ENCODE data around the gene HDAC4.
"Not testable (repeated sequence)": the region's sequence is repeated elsewhere in the genome, so short reads cannot be mapped to it uniquely, and the experiment has no call there.

The HDAC4 gene

DNA sequence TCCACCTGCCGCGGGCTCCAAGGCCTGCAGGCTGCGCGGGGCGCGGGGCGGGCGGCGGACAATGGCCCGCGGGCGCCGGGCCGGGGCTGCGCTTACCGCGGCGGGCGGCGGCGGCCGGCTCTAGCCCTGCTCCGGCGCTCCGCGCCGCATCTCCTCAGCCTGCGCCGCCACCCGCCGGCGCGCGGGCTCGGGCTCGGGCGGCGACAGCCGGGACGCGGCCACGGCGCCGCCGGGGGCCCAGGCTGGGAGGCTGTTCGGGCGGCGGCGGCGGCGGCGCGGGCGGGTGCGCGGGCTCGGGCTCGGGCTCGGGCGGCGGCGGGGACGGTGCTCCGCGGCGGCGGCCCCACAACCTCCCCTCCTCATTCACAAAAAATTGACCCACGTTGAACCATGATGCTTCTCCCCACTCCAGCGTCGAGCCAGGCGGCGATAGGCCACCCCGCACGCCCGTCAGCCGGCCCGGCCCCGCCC lies at the start of gene HDAC4:
Gene HDAC4 (minus strand): TSS at position 425 of the 471 bp plus-strand sequence. CDS start 48,321 bp downstream, outside the sequence.
- ATAC-seq (ENCODE audit: low read depth), result peak; percentile 4
- peaks cover 11% of the 10 kb centered on the region for H3K4me1 Mint-ChIP-seq
- DNase-seq (ENCODE audit: low spot score in 2 of 2), result no peak
- H3K27me3 Mint-ChIP-seq, result no peaks in the 10 kb centered on the region
- peak within 1 kb of the TSS; percentile 99 for H3K27ac Mint-ChIP-seq
- H3K4me3 Mint-ChIP-seq, result peak within 1 kb of the TSS; percentile 93
- H3K9me3 Mint-ChIP-seq, result no peaks in the 10 kb centered on the region
- H3K36me3 Mint-ChIP-seq, result peaks cover 2% of the 10 kb centered on the region

GRCh38 chr2:239449468-239449867 lies 48.6 kb upstream of the HDAC4 start:
- not testable (repeated sequence) for H3K27ac Mint-ChIP-seq; DNase-seq (ENCODE audit: low spot score in 2 of 2); H3K4me1 Mint-ChIP-seq; H3K36me3 Mint-ChIP-seq; ATAC-seq (ENCODE audit: low read depth); H3K27me3 Mint-ChIP-seq; H3K4me3 Mint-ChIP-seq
- H3K9me3 Mint-ChIP-seq, result peaks cover 16% of the 10 kb centered on the region

GRCh38 chr2:239445771-239446524 lies 45.1 kb upstream of the HDAC4 start:
- H3K27ac Mint-ChIP-seq, result no peak overlapping the region
- H3K4me1 Mint-ChIP-seq, result peaks cover 3% of the 10 kb centered on the region
- no peak overlapping the region for H3K4me3 Mint-ChIP-seq
- DNase-seq (ENCODE audit: low spot score in 2 of 2) (no peak), ATAC-seq (ENCODE audit: low read depth) (no peak)
- peaks cover 2% of the 10 kb centered on the region for H3K9me3 Mint-ChIP-seq
- H3K27me3 Mint-ChIP-seq, result peaks cover 10% of the 10 kb centered on the region
- peaks cover 1% of the 10 kb centered on the region for H3K36me3 Mint-ChIP-seq

- H3K4me1 Mint-ChIP-seq, result peaks cover 3% of the 10 kb centered on the region
- no peaks in the 10 kb centered on the region for H3K9me3 Mint-ChIP-seq
- H3K27ac Mint-ChIP-seq, result no peak overlapping the region
- peaks cover 18% of the 10 kb centered on the region for H3K27me3 Mint-ChIP-seq
- H3K4me3 Mint-ChIP-seq, result no peak overlapping the region
- H3K36me3 Mint-ChIP-seq, result peaks cover 1% of the 10 kb centered on the region
- DNase-seq (ENCODE audit: low spot score in 2 of 2) (no peak), ATAC-seq (ENCODE audit: low read depth) (no peak)
These were observed 44.1 kb upstream of the HDAC4 start for GRCh38 chr2:239444626-239445577.

- Mint-ChIP-seq H3K27ac (no peak overlapping the region), H3K27me3 (peaks cover 25% of the 10 kb centered on the region), H3K9me3 (no peaks in the 10 kb centered on the region), H3K36me3 (peaks cover 1% of the 10 kb centered on the region), H3K4me1 (peaks cover 3% of the 10 kb centered on the region), H3K4me3 (no peak overlapping the region)
- DNase-seq (ENCODE audit: low spot score in 2 of 2) (no peak), ATAC-seq (ENCODE audit: low read depth) (no peak)
These were observed 43.1 kb upstream of the HDAC4 start for GRCh38 chr2:239443666-239444567.

GRCh38 chr2:239443102-239443620 lies 42.3 kb upstream of the HDAC4 start:
- no peak for DNase-seq (ENCODE audit: low spot score in 2 of 2)
- Mint-ChIP-seq H3K4me3 (no peak overlapping the region), H3K27ac (no peak overlapping the region), H3K27me3 (peaks cover 25% of the 10 kb centered on the region), H3K36me3 (peaks cover 1% of the 10 kb centered on the region), H3K4me1 (peaks cover 3% of the 10 kb centered on the region), H3K9me3 (no peaks in the 10 kb centered on the region)
- no peak for ATAC-seq (ENCODE audit: low read depth)

DNA sequence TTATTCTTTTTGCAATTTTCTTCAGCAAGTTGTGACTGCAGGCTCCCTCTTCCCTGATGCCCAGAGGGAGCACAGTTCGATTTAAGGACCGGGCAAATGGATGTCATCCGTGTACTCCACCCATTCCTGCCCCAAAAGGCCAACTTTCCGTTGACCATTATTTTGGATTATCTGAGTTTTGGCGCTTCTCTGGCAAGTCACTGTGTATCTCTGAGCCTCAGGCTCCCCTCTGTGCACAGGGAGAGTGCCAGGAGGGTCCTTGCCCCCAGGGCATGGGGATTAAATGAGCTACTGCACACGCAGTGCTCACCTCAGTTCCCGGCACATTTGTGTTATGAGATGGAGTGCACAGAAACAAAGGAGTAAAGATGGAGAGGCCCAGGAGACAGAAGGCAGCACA lies 41.4 kb upstream of the HDAC4 start:
- peaks cover 3% of the 10 kb centered on the region for H3K4me1 Mint-ChIP-seq
- H3K4me3 Mint-ChIP-seq, result no peak overlapping the region
- H3K27ac Mint-ChIP-seq, result no peak overlapping the region
- H3K36me3 Mint-ChIP-seq, result peaks cover 1% of the 10 kb centered on the region
- DNase-seq (ENCODE audit: low spot score in 2 of 2) (no peak), ATAC-seq (ENCODE audit: low read depth) (no peak)
- peaks cover 25% of the 10 kb centered on the region for H3K27me3 Mint-ChIP-seq
- no peaks in the 10 kb centered on the region for H3K9me3 Mint-ChIP-seq

GRCh38 chr2:239441261-239442078 lies 40.6 kb upstream of the HDAC4 start:
- ATAC-seq (ENCODE audit: low read depth) (no peak), DNase-seq (ENCODE audit: low spot score in 2 of 2) (no peak)
- Mint-ChIP-seq H3K4me1 (peaks cover 3% of the 10 kb centered on the region), H3K27me3 (peaks cover 28% of the 10 kb centered on the region), H3K36me3 (peaks cover 1% of the 10 kb centered on the region), H3K27ac (no peak overlapping the region), H3K4me3 (no peak overlapping the region), H3K9me3 (no peaks in the 10 kb centered on the region)

DNA sequence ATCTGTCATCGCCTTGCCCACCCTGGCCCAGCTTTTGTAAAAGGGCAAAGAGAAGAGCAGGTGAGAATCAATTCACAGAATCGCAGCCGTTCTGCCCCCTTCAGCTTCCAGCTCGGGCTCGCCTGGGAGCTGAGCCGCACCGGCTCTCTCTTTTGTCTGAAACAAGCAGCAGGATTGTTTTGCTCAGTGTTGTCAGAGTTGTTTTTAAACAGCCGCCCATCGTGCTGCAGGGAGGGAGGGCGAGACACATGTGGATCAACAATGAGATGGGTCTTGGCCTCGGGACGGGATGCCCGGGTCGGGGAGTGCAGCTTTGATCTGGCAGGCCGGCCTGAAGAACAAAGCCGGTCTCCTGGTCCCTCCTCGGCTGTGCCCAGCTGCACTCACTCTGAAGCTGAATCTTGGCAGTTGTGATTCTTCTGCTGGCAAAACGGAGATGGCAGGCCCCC lies 39.7 kb upstream of the HDAC4 start:
- Mint-ChIP-seq H3K27ac (no peak overlapping the region), H3K4me1 (peaks cover 3% of the 10 kb centered on the region), H3K27me3 (peaks cover 29% of the 10 kb centered on the region), H3K4me3 (no peak overlapping the region), H3K36me3 (peaks cover 1% of the 10 kb centered on the region), H3K9me3 (no peaks in the 10 kb centered on the region)
- no peak for DNase-seq (ENCODE audit: low spot score in 2 of 2)
- no peak for ATAC-seq (ENCODE audit: low read depth)

DNA sequence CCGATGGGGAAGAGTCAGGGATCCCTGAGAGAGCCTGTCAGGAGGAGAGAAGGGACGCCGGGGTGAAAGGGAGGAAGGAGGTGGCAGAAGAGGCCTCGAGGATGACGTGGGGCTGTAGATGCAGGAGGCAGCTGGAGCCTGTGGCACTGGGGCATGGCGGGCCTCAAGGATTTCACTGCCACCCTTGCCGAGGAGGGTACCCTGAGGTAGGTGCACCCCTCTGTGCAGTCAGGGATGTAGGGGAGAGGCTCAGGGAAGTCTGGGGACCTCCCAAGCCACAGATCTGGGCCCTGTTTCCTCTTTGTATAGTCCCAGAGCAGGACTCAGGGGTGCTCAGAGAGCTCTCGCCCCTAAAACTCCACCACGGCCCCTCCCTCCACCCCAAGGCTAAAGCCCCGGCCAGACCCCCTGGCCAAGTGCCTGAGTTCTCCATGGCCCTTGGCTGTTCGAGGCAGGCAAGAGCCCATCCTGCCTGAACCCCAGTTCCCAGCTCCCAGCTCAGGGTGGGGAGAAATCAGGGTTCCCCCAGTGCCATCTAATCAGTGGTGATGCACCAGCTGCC lies 39.0 kb upstream of the HDAC4 start:
- Mint-ChIP-seq H3K27me3 (peaks cover 29% of the 10 kb centered on the region), H3K4me3 (no peak overlapping the region)
- ATAC-seq (ENCODE audit: low read depth), result no peak

DNA sequence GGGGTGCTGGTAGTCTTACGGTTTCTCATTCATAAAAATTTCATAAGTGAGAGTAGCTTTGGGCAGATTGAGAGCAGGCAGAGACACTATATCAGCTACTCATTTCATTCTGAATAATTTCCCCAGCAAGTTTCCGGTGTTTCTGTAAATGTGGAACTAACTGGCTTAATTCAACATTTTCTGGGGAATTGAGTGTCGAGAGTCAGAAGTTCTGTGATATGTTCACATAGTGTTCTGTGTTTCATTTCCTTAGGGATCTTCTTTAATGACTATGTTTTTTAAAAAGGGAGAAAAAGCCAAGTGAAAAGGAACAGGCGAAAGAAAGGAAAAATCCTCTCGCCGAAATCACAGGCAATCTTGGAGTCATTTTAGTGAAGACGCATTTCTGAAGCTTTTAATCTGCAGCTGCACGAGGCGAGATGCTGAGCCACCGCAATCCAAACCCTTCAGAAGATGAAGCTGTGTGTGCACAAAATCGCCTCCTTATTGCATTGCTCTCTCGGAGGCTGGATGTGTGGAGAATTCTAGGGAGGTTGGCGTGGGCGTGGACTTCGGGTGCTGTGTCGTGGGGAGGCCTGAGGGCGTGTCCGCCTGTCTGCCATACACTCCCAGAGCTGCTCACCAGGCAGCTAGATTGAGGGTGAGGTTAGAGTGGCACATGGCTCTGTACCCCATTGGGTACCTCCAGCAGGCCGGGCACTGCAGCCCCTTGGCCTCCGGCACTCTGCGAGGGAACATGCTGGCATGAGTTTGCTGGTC lies 38.4 kb upstream of the HDAC4 start:
- Mint-ChIP-seq H3K27ac (no peak overlapping the region), H3K9me3 (no peaks in the 10 kb centered on the region), H3K4me1 (peaks cover 3% of the 10 kb centered on the region), H3K27me3 (peaks cover 29% of the 10 kb centered on the region), H3K36me3 (peaks cover 1% of the 10 kb centered on the region), H3K4me3 (no peak overlapping the region)
- no peak for ATAC-seq (ENCODE audit: low read depth)
- DNase-seq (ENCODE audit: low spot score in 2 of 2), result no peak

More for the DNA sequence above, 39.0 kb upstream of the HDAC4 start:
- H3K27ac Mint-ChIP-seq, result no peak overlapping the region
- DNase-seq (ENCODE audit: low spot score in 2 of 2), result no peak
- peaks cover 1% of the 10 kb centered on the region for H3K36me3 Mint-ChIP-seq
- H3K9me3 Mint-ChIP-seq, result no peaks in the 10 kb centered on the region
- peaks cover 3% of the 10 kb centered on the region for H3K4me1 Mint-ChIP-seq

DNA sequence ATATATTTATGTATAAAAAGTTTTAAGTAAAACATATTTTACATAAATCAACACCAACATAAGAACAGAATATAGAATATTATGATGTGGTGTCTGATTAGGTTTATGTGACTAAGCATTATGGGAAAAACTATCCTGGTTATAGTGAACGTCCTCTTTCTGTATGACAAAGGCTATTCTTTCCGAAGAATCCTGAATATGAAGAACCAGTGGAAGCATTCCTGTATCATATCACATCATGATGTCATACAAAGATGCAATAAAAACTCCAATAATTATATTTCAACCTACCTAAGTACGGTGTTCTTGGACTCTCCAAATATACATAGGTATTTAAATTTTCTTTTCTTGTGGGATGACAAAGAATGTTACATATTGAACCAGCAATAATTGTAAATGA lies 37.5 kb upstream of the HDAC4 start:
- no peak for ATAC-seq (ENCODE audit: low read depth)
- H3K27me3 Mint-ChIP-seq, result peaks cover 30% of the 10 kb centered on the region
- no peak for DNase-seq (ENCODE audit: low spot score in 2 of 2)
- peaks cover 1% of the 10 kb centered on the region for H3K36me3 Mint-ChIP-seq
- H3K9me3 Mint-ChIP-seq, result peaks cover 5% of the 10 kb centered on the region
- no peak overlapping the region for H3K4me3 Mint-ChIP-seq
- H3K27ac Mint-ChIP-seq, result no peak overlapping the region
- peaks cover 3% of the 10 kb centered on the region for H3K4me1 Mint-ChIP-seq

Measured in memory B cell (primary cell).